GM19239 (cell line): ENCODE data around the gene CASZ1.

ENCODE experiments used
- DNase-seq: peaks from one replicate; pipeline ENCODE4 v3.0.0; 2011; ENCODE audit warnings: low spot score; ENCODE audit not compliant: insufficient read length
- FAIRE-seq: peaks from 2 replicates; lab custom pipeline; 2011; peaks lifted over from hg19 to GRCh38; lab: Jason Lieb, UNC

CASZ1 gene

DNA sequence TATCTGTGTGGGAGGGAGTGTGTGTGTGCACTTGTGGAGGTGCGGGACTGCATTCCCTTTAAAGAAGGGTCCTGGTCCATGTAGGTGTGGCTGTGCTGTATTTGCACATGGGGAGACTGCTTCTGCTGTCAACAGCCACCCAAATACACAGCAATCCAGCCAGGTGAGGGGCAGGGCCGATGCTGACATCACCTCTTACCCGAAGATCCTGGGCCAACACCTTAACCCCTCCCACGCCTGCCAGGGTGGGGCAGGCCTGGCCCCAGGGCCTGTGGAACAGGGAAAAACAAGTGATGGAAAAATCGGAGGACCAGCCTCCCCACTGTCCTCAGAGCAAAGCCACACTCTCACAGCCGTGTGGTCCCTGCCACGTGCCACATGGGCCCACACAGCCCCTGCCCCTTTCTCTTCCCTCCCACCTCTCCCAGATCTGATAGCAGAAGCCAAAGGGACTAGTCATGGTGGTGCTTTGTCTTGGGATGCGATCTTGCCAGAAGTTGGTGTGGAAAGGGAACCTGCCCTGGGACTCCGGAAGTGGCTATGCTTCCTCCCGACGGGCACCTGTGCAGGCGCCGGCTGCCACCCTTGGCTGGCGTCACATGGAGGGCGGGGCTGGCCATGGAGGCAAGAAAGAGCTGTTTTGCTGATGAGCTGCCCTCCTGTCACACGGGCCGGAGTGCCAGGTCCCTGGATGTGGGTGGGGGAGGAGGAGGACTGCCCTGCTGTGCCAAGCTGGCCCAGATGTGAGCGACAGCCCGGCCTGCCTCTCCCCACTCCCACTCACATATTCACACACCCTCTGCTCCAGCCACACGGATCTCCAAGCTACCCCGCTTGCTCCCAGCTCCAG is 7.8 kb upstream of the CASZ1 start:
- DNase-seq (no peak), FAIRE-seq (no peak)

DNA sequence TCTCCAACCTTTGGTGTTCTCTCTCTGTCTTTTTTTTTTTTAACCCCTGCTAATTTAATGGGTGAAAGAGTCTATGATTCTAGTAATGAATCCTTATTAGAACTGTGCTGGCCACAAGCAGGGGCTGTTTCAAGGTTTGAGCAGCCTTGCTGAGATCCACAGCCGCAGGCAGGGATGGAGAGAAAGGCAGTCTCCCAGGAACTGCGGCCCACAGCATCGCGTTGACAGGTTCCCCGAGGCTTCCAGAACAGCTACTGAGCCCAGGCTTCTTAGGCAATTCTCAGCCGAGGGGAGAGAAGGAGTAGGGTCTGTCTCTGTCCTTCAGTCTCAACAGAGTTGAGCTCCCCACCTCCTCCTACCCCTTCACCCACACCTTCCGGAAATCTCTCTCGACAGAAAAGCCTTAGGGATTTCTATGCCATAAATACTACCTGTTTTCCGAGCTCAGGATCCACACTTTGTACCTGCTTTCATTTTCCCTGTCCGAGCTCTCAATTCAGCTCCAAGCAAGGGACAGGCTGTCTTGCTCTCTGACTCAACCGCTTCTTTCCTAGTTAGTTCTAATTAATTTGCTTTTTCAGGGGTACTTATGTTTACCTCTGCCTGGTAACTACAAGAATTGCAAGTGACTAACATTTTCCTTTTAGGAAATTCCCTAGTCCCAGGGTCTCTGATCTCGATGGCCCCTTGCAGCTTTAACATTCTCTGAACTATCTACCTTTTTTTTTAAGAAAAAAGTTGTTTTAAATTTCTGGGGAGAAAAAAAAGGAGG is 6.7 kb upstream of the CASZ1 start:
- DNase-seq (no peak), FAIRE-seq (no peak)

GRCh38 chr1:10800778-10801177 is 4.3 kb upstream of the CASZ1 start:
- no peak for FAIRE-seq

GRCh38 chr1:10799726-10800125 is 3.3 kb upstream of the CASZ1 start:
- FAIRE-seq (no peak), DNase-seq (no peak)

More at GRCh38 chr1:10800778-10801177, 4.3 kb upstream of the CASZ1 start:
- DNase-seq = no peak

DNA sequence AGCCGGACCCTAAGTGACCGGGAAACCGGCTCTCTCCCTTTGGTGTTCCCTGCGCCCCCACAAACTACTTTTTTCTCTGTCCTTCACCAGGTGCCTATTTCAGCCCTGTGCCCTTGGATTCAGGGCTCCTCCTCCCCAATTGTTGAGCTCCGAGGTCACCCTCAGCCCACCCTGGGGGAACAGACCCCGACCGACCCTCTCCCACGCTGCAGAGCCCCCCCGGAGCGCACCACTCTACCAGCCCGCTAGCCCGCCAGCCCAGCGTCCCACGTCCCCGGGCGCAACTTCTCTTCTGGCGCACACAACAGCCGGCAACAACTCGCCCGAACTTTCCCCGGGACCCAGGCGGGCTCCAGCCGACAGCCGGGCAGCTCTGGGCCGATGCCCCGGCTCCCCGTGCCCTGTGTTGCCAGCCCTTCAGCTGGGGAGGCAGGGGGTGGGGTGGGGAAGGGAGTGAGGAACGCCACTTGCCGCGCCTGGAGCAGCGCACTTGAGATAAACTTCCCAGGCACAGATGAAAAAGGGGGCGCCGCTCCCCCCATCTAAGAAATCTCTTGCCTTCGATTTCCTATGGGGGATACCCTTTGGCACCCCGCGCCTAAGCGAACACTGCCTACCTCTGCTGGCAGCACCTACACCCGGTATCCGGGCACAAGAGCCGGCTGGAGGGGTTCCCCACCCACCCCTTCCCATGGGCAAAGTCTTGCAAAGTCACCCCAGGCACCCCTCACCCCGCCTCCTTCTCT is 997 bp downstream of the CASZ1 start:
- FAIRE-seq = no peak
- no peak for DNase-seq

GRCh38 chr1:10794724-10795275 is 1.6 kb downstream of the CASZ1 start:
- FAIRE-seq = no peak
- DNase-seq = no peak

- FAIRE-seq = no peak
- DNase-seq = no peak
Measured at GRCh38 chr1:10793129-10793651, 3.3 kb downstream of the CASZ1 start.

GRCh38 chr1:10791105-10791951 is 5.1 kb downstream of the CASZ1 start:
- DNase-seq (no peak), FAIRE-seq (no peak)

DNA sequence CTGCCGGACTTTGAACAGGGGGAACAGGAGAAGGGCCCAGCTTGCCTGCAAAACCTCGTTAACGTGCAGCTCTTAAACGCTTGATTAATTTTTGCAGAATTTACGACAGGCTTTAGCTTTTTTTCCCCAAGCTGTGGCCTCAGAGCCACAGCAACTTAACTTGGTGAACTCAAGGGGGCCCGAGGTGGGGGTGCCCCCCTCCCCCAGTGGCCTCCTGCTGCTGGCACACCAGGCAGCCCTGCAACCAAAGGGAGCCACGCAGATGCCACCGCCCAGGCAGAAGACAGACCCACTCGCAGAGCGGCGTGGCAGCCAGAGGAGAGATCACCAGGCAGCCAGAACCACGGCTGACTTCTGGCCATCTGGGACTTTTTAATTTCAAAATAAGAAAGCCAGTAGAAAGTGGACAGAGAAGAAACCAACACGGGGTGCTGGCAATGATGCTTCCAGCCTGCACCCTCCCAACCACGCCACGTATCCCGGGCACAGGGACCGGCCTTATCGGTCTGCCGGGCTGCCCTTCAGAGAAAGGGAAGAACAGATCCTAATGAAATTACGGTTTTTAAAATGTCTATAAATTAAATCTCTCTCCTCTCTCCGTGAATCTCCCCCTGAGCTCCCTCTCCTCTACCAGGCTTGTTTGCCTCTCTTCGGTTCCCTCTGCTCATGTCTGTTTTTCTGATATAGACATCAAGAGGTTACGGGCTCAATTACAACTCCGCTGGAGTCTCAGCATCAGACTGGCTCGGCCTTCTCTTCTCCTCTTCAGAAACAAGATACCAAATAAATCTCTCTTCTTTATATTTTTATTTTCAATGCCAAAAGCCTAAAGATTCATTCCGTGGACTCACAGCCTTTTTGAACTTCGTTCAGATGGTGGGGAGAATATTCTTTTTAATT is 6.4 kb downstream of the CASZ1 start:
- no peak for FAIRE-seq
- DNase-seq = no peak

DNA sequence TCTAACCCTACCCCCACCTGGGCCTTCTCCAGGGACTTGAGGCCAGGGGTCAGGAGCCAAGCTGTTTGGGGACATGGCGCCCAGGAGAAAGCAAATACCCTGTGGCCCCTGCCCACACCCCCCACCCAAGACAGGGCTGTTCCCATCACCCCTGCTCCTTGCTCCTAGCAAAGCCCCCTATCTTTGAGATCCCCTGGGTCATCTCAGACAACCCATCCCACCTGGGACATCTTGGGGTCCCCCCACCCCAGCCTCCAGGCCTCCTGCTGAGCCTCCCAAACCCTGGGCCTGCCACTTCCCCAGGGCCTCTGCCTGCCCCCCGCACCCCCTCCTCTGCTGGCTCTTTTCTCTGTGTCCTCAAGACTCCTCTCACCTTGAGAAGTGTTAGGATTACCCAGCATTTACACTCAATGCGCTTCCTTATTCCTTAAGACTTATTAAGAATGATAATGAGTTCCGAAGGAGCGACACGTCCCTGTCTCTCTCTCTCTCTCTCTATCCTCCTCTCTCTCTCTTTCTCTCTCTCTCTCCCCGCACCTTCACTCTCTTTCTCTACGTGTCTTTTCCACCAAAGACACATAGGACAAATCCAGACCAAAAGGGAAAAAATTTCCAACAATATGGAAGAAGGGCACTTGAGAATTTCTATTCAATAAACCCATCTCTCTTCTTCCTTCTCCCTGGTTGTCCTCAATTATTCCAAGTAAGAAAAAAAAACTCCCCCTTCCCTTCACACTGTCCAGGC is 7.2 kb downstream of the CASZ1 start:
- no peak for DNase-seq
- FAIRE-seq = no peak

- DNase-seq = no peak
- no peak for FAIRE-seq
Measured at GRCh38 chr1:10788592-10789006, 7.8 kb downstream of the CASZ1 start.

GRCh38 chr1:10787286-10787685 is 9.2 kb downstream of the CASZ1 start:
- FAIRE-seq (no peak), DNase-seq (no peak)

DNA sequence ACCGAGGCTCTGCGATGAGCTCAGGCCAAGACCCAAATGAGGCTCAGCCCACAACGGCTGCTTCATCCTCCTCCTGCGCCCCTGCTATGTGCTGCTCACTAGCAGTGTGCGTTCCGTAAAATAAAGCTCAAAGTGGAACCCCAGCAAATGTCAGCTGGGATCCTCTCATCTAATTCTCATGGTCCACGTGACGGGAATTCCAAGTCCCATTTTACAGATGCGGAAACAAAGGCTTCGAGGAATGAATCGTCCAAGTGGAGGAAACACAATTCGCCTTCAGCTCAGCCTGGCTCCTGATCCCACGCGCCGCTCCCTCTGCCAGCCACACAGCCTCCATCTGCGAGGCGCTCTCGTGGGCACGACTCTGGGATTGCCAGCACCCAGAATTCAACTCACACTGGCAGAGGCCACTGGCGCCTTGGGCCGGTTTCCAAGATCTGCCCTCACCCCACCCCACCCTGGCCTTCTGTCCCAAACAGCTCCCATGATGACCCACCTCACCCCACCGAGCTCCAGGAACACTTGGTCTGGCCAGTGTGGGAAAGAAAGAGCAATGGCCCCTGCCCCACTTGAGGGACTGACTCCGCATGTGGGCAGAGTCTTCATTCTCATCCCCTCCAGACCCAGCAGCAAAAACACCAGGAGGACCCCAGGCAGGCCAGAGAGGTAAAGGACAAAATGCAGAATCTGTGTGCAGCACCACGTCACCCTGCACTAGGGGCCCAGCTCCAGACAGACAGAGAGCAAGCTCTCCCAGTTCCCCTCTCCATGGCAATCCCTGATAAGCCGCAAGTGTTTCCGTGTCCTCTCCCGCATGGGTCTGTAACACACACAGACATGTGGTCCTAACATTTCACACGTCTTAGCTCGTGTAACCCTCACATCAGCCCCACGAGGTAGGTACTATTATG is 10.5 kb downstream of the CASZ1 start:
- FAIRE-seq = no peak
- DNase-seq = no peak

DNA sequence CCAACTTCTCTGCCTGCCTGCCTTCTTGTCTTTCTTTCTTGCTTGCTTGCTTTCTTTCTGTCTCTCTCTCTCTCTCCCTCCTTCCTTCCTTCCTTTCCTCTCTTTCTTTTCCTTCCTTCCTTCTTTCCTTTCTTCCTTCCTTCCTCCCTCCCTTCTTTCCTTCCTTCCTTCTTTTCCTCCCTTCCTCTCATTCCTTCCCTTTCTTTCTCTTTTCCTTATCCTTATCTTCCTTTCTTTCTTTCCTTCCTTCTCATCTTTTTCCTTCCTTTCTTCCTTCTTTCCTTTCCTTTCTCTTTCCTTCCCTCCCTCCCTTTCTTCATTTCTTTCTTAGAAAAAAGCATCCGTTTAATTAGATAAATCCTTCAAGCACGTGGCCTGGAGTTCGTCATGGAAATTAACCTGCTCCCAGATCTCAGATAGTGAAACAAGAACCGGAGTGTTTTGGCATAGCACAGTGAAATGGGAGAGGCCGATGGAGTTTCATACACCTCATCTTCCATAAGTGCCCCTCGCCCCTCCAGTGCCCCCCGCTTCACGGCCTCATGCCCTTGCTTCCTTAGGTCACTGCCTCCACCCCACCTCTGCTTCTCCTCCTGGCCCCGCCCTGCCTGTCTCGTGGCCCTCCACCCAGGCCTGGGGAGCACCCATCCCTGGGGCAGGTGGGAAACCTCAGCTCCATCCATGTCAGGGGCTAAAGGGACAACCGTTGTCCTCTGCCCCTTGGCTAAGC is 11.3 kb downstream of the CASZ1 start:
- no peak for DNase-seq
- FAIRE-seq = no peak

DNA sequence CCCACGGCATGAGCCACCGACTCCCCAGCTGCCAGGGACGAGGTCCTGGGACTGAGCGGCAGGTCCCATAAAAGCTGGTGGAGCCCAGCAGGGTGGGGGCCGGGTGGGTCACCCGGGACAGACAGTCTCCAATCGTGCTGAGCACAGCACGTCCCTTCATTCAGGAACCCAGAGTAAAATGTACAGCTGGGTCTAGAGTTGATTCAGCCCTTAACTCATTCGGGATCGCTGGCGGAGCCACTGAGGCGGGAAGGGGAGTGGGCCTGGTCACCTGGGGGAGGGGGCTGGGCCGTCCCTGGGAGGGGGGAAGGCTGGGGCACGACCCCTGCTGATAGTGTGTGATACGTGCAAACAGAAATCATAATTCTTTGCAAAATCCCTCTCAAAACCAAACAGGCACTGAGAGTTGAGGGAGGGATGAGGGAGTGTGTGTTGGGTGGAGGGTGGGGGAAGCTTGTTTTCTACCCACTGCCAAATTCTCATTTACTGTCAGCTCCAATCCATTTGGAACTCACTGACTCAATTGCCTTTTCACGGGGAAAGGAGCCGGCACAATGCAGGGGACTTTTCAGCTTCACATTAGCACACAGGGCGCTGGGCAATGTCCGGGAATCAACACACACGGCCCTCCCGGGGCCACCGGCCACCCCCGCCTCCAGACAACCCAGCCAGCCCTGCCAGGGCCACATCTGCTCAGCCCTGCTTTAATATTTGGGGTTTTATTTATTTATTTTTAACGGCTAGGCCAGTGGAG is 13.8 kb downstream of the CASZ1 start:
- no peak for FAIRE-seq
- no peak for DNase-seq
